ENCODE results near the gene MAST3. TPM values are rescaled to one million over a fixed set of nuclear protein-coding genes. Genes with fewer than 3 reads are reported as not detected.

The MAST3 gene
- polyA plus RNA-seq, 3 donors: 6.8 to 34.0 (median 12.4) TPM

DNA sequence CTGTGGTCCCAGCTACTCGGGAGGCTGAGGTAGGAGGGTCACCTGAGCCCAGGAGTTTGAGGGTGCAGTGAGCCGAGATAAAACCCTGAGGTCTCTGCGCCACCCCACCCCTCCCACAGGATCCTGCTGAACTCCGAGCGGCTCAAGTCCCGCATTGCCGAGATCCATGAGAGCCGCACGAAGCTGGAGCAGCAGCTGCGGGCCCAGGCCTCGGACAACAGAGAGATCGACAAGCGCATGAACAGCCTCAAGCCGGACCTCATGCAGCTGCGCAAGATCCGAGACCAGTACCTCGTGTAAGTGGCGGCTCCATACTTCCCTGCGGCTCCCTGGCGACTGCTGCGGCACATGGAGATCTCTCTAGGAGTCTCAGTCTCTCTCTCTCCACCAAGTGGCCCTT is 69.4 kb downstream of the MAST3 start:
- no peak overlapping the region for H3K4me2 ChIP-seq (replicated peaks; ENCODE audit: extremely low read depth, low read length, poor library complexity, severe bottlenecking)
- peaks cover 39% of the 10 kb centered on the region for H3K4me1 Mint-ChIP-seq
- H4K20me1 ChIP-seq (ENCODE audit: insufficient read depth, low read length): no peaks in the 10 kb centered on the region
- peaks cover 0 to 2% (median 0%) of the 10 kb centered on the region in 7 donors for H3K9me3 Mint-ChIP-seq
- peaks cover 37 to 53% of the 10 kb centered on the region in 2 donors for H3K36me3 Mint-ChIP-seq
- H3K36me3 ChIP-seq (replicated peaks in 1 of 2; ENCODE audit: control insufficient read depth in 1 of 2, insufficient read depth in 2 of 2, low read length in 2 of 2): peaks cover 26 to 32% of the 10 kb centered on the region in 2 donors
- no peak for DNase-seq
- H3K27ac Mint-ChIP-seq: no peak overlapping the region
- peaks cover 0 to 1% (median 0%) of the 10 kb centered on the region in 3 donors for H3K27me3 Mint-ChIP-seq (ENCODE audit: low read depth in 3 of 3)
- no peak overlapping the region for H3K9ac ChIP-seq (ENCODE audit: insufficient read depth, low read length, poor library complexity, severe bottlenecking)
- H3K4me1 ChIP-seq (ENCODE audit: control insufficient read depth in 1 of 2, insufficient read depth in 2 of 2, low read length in 2 of 2): peaks cover 42 to 46% of the 10 kb centered on the region in 2 donors
- H3K79me2 ChIP-seq (ENCODE audit: insufficient read depth, low read length): peaks cover 17% of the 10 kb centered on the region
- intact Hi-C loops (cut with micrococcal nuclease): loop anchor here in 1 of 2 donors (5.0 kb wide), 1 partner anchor 55 kb away; no protein-coding TSS in a partner anchor
- H3K4me3 Mint-ChIP-seq: no peak overlapping the region
- no peaks in the 10 kb centered on the region for H3K9me3 ChIP-seq (replicated peaks in 1 of 2; ENCODE audit: control insufficient read depth in 1 of 2, insufficient read depth in 1 of 2, low read length in 2 of 2)
- no peak overlapping the region for H3K4me3 ChIP-seq (replicated peaks in 1 of 3; ENCODE audit: low read depth in 2 of 3, low read length in 3 of 3)
- H2AFZ ChIP-seq (ENCODE audit: insufficient read depth, low read depth, low read length, poor library complexity, severe bottlenecking): no peak overlapping the region
- no peak for TF ChIP-seq CTCF (IDR thresholded peaks at IDR 0.05)
- H3K27me3 ChIP-seq (ENCODE audit: control insufficient read depth in 2 of 2, insufficient read depth in 2 of 2, low read length in 2 of 2): no peaks in the 10 kb centered on the region
- no peak overlapping the region for H3K27ac ChIP-seq (ENCODE audit: low read depth in 1 of 2, low read length in 2 of 2)
- 96% methylated on average over 21 of the region's 21 CpGs for WGBS (ENCODE audit: insufficient coverage)

DNA sequence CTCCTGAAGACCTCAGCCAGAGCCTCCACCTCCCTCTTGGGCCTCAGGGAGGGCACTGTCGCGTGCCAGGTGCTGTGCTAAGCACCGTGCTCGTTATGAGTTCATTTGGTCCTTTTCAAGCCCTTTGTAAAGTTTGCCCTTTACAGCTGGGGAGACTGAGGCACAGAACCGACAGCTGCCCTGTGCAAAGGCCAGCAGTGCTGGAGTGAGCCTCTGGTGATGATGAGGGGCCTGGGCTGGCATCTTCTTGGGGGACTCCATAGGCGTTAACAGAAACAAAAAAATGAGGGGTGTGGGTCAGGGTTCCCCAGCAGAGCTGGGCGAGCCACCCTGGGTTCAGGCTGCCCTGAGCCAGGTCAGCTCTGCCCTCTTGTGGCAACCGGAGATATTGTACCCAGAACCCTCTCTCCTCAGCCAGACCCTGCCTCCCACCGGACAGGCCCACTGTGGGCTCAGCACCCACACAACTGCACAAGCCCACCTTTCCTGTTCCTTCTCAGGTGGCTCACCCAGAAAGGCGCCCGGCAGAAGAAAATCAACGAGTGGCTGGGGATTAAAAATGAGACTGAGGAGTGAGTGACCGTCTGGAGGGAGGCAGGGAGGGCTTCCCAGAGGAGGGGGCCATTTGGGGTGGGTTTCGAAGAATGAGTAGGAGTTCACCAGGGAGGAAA is 70.5 kb downstream of the MAST3 start:
- WGBS (ENCODE audit: insufficient coverage): 83% methylated on average over 8 of the region's 14 CpGs
- peaks cover 19 to 27% of the 10 kb centered on the region in 2 donors for H3K36me3 ChIP-seq (replicated peaks in 1 of 2; ENCODE audit: control insufficient read depth in 1 of 2, insufficient read depth in 2 of 2, low read length in 2 of 2)
- H3K27ac ChIP-seq (ENCODE audit: low read depth in 1 of 2, low read length in 2 of 2): peak overlapping the region; percentile 99

More for the DNA sequence above, 70.5 kb downstream of the MAST3 start:
- Mint-ChIP-seq H3K27me3 (ENCODE audit: low read depth in 3 of 3) (peaks cover 0 to 1% (median 0%) of the 10 kb centered on the region in 3 donors), H3K9me3 (peaks cover 0 to 2% (median 0%) of the 10 kb centered on the region in 7 donors), H3K36me3 (peaks cover 29 to 42% of the 10 kb centered on the region in 2 donors), H3K4me1 (peaks cover 48% of the 10 kb centered on the region), H3K27ac (peak overlapping the region; percentile 59 to 100 (median 90)), H3K4me3 (peak overlapping the region; percentile 62 to 63)
- DNase-seq: peak; percentile 68 to 79 (median 68)
- Histone ChIP-seq H4K20me1 (ENCODE audit: insufficient read depth, low read length) (no peaks in the 10 kb centered on the region), H3K9ac (ENCODE audit: insufficient read depth, low read length, poor library complexity, severe bottlenecking) (no peak overlapping the region), H3K9me3 (replicated peaks in 1 of 2; ENCODE audit: control insufficient read depth in 1 of 2, insufficient read depth in 1 of 2, low read length in 2 of 2) (no peaks in the 10 kb centered on the region), H3K4me2 (replicated peaks; ENCODE audit: extremely low read depth, low read length, poor library complexity, severe bottlenecking) (peak overlapping the region; percentile 76), H2AFZ (ENCODE audit: insufficient read depth, low read depth, low read length, poor library complexity, severe bottlenecking) (no peak overlapping the region), H3K4me3 (replicated peaks in 1 of 3; ENCODE audit: low read depth in 2 of 3, low read length in 3 of 3) (peak overlapping the region in 2 of 3 experiments; percentile 8 to 100), H3K79me2 (ENCODE audit: insufficient read depth, low read length) (peaks cover 25% of the 10 kb centered on the region), H3K4me1 (ENCODE audit: control insufficient read depth in 1 of 2, insufficient read depth in 2 of 2, low read length in 2 of 2) (peaks cover 52 to 57% of the 10 kb centered on the region in 2 donors), H3K27me3 (ENCODE audit: control insufficient read depth in 2 of 2, insufficient read depth in 2 of 2, low read length in 2 of 2) (no peaks in the 10 kb centered on the region)
- intact Hi-C loops (cut with micrococcal nuclease): loop anchor here in 1 of 2 donors (5.0 kb wide), 1 partner anchor 56 kb away; no protein-coding TSS in a partner anchor
- peak; percentile 91 for TF ChIP-seq CTCF (IDR thresholded peaks at IDR 0.05)

All from CD14-positive monocyte (primary cell).